ENCODE data around the gene MAD1L1. TPM values are rescaled to one million over a fixed set of nuclear protein-coding genes. Genes with fewer than 3 reads are reported as not detected.

Gene MAD1L1
- total RNA-seq, 4 donors from 2014 or later, result 8.0 to 52.7 (median 26.7) TPM

DNA sequence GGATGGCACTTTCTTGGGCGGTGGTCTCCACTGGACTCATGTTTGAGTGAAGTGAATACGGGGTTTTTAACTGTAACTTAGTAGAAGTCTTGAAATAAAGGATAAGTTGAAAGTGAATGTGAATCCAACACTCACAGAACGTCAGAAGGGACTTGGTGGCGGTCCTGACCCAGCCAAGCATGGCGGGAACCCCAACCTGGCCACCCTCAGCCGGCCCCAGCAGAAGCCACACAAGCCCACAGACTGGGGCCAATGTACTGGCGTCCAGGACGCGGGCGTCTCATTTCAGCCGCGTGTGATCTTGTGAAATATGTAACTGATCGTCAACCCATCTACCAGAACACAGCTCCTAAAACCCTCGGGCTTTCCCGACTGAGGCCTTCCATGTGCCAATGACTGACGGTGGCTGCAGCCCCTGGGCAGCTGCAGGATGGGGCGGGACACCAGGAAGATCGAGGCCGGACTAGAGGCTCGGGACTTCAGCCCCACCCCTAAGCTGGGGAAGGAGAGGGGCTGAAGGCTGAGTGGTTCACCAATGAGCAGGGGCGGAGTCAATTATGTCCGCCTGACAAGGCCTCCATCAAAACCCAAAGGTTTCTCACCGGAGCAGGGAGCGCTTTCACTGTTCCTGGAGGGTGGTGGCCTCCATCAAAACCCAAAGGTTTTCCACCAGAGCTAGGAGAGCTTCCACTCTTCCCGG is 161.5 kb downstream of the MAD1L1 start:
- in situ Hi-C loops (cut with MboI; ENCODE audit: low pct_ligation_motif_present in 1 of 4, low pct_unique_long_range_greater_than_20kb in 1 of 4, low sequenced_read_pairs in 3 of 4), result no loop called here
- intact Hi-C loops (cut with DNase I; ENCODE audit: low total_unique reads), result no loop called here
- no peaks in the 10 kb centered on the region for H3K4me1 ChIP-seq
- DNase-seq, result no peak
- TF ChIP-seq POLR2AphosphoS5 (IDR thresholded peaks at IDR 0.05) (no peak), POLR2A (IDR thresholded peaks at IDR 0.05) (no peak), EP300 (IDR thresholded peaks at IDR 0.05; ENCODE audit: low read depth) (no peak)
- TF ChIP-seq, protein P1, sequence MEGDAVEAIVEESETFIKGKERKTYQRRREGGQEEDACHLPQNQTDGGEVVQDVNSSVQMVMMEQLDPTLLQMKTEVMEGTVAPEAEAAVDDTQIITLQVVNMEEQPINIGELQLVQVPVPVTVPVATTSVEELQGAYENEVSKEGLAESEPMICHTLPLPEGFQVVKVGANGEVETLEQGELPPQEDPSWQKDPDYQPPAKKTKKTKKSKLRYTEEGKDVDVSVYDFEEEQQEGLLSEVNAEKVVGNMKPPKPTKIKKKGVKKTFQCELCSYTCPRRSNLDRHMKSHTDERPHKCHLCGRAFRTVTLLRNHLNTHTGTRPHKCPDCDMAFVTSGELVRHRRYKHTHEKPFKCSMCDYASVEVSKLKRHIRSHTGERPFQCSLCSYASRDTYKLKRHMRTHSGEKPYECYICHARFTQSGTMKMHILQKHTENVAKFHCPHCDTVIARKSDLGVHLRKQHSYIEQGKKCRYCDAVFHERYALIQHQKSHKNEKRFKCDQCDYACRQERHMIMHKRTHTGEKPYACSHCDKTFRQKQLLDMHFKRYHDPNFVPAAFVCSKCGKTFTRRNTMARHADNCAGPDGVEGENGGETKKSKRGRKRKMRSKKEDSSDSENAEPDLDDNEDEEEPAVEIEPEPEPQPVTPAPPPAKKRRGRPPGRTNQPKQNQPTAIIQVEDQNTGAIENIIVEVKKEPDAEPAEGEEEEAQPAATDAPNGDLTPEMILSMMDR (IDR thresholded peaks at IDR 0.05), result no peak
- H3K9me3 ChIP-seq, result no peaks in the 10 kb centered on the region
- WGBS, 2 donors (ENCODE audit: low coverage in 1 of 2), result 81 to 98% methylated on average over 2 to 25 of the region's 25 CpGs
- no peak overlapping the region for H3K4me3 ChIP-seq
- H3K36me3 ChIP-seq, result no peaks in the 10 kb centered on the region
- H3K27ac ChIP-seq, result no peak overlapping the region
- no peaks in the 10 kb centered on the region for H3K27me3 ChIP-seq

DNA sequence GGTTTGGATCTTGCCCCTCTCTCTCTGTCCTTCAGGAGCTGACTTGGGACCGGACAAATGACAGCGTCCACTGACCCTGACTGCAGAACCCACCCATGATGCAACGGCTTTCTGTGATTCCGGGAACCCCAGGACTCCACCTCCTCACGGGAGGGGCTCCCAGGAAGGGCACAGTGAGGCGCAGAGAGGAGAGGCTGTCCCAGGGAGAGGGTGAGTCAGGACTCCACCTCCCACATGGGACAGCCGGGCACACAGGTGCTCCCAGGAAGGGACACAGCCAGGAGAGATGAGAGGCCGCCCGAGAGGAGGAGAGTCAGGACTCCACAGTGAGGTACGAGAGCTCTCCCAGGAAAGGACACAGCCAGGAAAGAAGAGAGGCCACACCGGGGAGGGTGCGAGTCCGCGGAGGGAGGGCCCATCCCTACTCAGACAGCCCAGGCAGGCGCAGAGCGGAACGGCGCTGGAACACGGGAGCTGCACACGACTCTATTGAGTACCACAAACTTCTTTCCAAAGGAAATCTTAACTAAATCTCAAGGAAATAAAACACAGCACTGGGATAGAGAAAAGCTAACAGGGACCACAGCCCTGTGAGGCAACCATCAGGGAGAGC is 162.5 kb downstream of the MAD1L1 start:
- in situ Hi-C loops (cut with MboI; ENCODE audit: low pct_ligation_motif_present in 1 of 4, low pct_unique_long_range_greater_than_20kb in 1 of 4, low sequenced_read_pairs in 3 of 4) (no loop called here), intact Hi-C loops (cut with DNase I; ENCODE audit: low total_unique reads) (no loop called here)
- Histone ChIP-seq H3K27me3 (no peaks in the 10 kb centered on the region), H3K4me3 (no peak overlapping the region), H3K4me1 (no peaks in the 10 kb centered on the region), H3K36me3 (no peaks in the 10 kb centered on the region), H3K27ac (no peak overlapping the region), H3K9me3 (no peaks in the 10 kb centered on the region)
- no peak for DNase-seq
- TF ChIP-seq POLR2A (IDR thresholded peaks at IDR 0.05) (no peak), POLR2AphosphoS5 (IDR thresholded peaks at IDR 0.05) (no peak), EP300 (IDR thresholded peaks at IDR 0.05; ENCODE audit: low read depth) (no peak)
- TF ChIP-seq, protein P1 (IDR thresholded peaks at IDR 0.05), result no peak
- 92% methylated on average over 20 of the region's 20 CpGs; no CpG with 5 or more reads in 1 of the 2 donors for WGBS, 2 donors (ENCODE audit: low coverage in 1 of 2)

DNA sequence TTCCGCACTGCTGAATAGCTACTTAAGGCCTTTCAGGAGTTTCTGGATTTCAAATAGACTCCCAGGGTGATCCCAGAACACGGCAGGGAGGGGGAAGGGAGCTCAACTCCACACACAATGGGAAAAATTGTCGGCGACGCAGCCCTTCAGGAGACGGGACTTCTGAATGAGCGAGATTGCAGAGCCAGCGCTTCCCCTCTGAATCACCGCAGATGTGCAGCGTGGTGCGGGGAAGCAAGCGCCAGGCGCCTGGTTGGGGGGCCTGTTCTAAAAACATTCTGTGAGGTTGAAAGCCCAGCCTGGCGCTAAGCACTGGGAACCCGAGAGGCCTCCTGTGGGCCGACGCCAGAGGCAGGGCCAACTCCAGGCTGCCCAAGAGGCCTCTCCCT is 163.3 kb downstream of the MAD1L1 start:
- Histone ChIP-seq H3K27me3 (no peaks in the 10 kb centered on the region), H3K4me3 (no peak overlapping the region), H3K36me3 (no peaks in the 10 kb centered on the region), H3K9me3 (no peaks in the 10 kb centered on the region), H3K27ac (no peak overlapping the region), H3K4me1 (no peaks in the 10 kb centered on the region)
- in situ Hi-C loops (cut with MboI; ENCODE audit: low pct_ligation_motif_present in 1 of 4, low pct_unique_long_range_greater_than_20kb in 1 of 4, low sequenced_read_pairs in 3 of 4), result no loop called here
- intact Hi-C loops (cut with DNase I; ENCODE audit: low total_unique reads), result no loop called here
- TF ChIP-seq, protein P1 (IDR thresholded peaks at IDR 0.05), result no peak
- DNase-seq, result no peak
- WGBS, 2 donors (ENCODE audit: low coverage in 1 of 2), result 87 to 92% methylated on average over 7 to 17 of the region's 17 CpGs

DNA sequence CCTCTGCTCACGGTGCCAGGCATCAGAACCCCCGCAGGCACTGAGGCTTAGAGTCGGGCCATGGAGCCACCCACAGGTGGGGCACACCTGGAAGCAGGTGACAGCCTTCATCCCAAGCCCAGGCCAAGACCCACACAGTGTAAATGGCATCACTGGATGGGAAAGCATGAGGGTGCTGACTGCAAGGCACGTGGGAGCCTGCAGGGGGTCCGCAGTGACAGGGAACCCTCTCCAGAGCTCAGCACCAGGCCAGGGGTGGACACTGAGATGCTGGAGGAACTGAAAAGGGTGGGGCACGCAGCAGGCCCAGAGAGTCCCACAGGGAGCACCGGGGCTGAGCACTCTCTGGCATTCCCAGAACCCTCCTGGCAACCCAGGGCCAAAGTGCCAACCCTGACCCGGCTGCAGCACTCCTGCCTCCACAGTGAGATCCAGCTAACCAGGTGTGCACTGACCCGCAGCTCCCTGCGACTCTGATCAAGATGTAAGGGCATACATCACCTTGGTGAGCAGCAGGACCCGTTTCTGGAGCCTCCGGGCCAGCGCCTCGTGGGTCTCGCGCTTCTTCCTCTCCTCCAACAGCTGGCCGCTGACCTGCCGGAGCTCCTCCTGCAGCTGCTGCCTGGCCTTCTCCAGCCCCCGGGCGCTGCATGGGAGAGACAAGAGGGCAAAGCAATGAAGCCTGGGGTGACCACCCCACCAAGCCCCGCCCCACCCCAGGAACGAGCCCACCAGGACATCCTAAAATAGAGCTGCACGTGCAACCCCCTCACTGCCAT is 163.9 kb downstream of the MAD1L1 start:
- TF ChIP-seq EP300 (IDR thresholded peaks at IDR 0.05; ENCODE audit: low read depth) (no peak), POLR2A (IDR thresholded peaks at IDR 0.05) (no peak), POLR2AphosphoS5 (IDR thresholded peaks at IDR 0.05) (no peak)
- TF ChIP-seq, protein P1 (IDR thresholded peaks at IDR 0.05), result no peak
- no peak for DNase-seq
- in situ Hi-C loops (cut with MboI; ENCODE audit: low pct_ligation_motif_present in 1 of 4, low pct_unique_long_range_greater_than_20kb in 1 of 4, low sequenced_read_pairs in 3 of 4), result no loop called here
- H3K4me1 ChIP-seq, result peaks cover 0 to 4% (median 4%) of the 10 kb centered on the region in 4 donors
- no peaks in the 10 kb centered on the region for H3K36me3 ChIP-seq
- no peaks in the 10 kb centered on the region for H3K27me3 ChIP-seq
- intact Hi-C loops (cut with DNase I; ENCODE audit: low total_unique reads), result no loop called here
- no peaks in the 10 kb centered on the region for H3K9me3 ChIP-seq
- 87% methylated on average over 18 of the region's 23 CpGs; no CpG with 5 or more reads in 1 of the 2 donors for WGBS, 2 donors (ENCODE audit: low coverage in 1 of 2)
- no peak overlapping the region for H3K4me3 ChIP-seq
- no peak overlapping the region for H3K27ac ChIP-seq
